HG02981 (cell line): Measurements from ENCODE around the gene LIAS.
"Not testable (repeated sequence)": the region's sequence is repeated elsewhere in the genome, so short reads cannot be mapped to it uniquely, and the experiment has no call there.

ENCODE experiments used
- ATAC-seq: cut with Tn5 transposase; IDR thresholded peaks from one replicate; pipeline ENCODE4 v1.9.1; 2021; ENCODE audit warnings: mild to moderate bottlenecking, moderate library complexity; ENCODE audit not compliant: unreplicated experiment

Gene LIAS

GRCh38 chr4:39452860-39453587 is 5.8 kb upstream of the LIAS start:
- no peak for ATAC-seq

DNA sequence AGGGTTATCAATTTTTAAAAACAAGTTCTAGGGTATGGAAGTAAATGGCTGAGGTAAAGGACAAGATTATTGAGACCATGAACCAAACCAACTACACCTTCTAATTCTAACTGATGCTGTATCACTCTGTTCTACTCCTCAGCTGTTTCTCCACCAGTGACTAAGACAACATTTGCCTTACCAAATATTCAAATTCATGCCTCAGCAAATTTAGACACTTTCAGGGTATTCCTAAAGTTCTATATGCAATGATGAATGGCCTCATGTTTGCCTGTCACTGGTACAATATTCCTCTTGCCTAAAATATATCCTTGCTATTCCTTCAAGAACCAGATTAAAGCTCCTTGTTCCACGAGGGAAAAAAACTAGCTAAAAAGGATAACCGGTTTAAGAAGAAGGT is 5.1 kb upstream of the LIAS start:
- no peak for ATAC-seq

GRCh38 chr4:39455486-39455885 is 3.4 kb upstream of the LIAS start:
- ATAC-seq: no peak

- no peak for ATAC-seq
Observed at GRCh38 chr4:39456946-39457763, 1.7 kb upstream of the LIAS start.

DNA sequence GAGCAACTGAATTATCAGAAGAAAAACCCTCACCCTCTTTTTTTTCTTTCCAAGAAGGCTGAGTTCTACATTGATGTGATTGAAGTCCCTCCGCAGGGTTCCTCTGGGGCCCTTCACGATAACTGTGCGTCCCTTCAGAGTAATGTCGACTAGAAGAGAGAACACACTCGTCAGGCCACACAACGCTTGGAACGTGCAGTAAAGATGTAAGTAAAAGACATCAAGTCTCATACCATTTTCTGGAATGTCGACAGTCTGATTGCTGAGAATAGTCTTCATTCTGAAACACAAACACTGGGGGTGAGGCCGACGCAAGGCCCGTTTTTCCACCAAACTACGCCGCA is 723 bp upstream of the LIAS start:
- ATAC-seq: not testable (repeated sequence)

DNA sequence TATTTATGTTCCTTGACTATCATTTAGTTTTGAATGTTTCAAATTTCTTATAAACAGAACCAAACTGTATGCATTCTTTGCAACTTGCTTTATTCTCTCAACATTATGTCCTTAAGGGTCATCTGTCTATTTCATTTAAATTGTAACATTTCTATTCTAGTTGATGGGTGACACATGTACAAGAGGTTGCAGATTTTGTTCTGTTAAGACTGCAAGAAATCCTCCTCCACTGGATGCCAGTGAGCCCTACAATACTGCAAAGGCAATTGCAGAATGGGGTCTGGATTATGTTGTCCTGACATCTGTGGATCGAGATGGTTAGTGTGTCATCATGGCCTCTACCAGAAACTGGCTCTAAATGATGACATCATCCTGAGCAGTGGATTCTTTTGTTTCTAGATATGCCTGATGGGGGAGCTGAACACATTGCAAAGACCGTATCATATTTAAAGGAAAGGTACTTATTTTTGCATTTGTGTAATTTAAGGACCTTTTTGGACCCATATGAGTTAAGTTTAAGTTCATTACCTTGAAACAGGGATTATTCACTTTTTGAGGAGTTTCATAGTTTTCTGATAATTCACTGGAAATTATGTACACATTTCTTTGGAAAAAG is 6.1 kb downstream of the LIAS start:
- ATAC-seq: no peak

DNA sequence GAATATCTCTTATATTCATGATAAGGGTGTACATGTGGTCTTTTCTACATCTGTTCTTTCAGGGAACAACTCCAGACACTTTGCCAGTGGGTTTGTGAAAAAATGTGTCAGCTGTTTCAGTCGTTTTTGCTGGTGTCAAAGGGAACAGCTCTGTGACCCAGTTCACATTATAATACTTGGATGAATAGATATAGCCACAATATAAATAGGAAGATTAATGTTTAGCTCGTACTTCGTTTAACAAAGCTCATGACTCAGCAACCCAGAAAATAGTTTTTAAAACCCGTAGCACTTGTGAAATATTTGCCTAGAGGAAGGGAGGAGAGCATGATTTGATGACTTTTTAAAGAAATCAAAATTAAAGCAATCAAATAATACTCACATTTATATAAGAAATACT is 7.9 kb downstream of the LIAS start:
- no peak for ATAC-seq

GRCh38 chr4:39467464-39467863 is 8.6 kb downstream of the LIAS start:
- no peak for ATAC-seq

- peak; percentile 84 for ATAC-seq
Observed at GRCh38 chr4:39469429-39470077, 10.7 kb downstream of the LIAS start.

GRCh38 chr4:39470402-39470801 is 11.5 kb downstream of the LIAS start:
- ATAC-seq: no peak

GRCh38 chr4:39472396-39472795 is 13.5 kb downstream of the LIAS start:
- no peak for ATAC-seq

DNA sequence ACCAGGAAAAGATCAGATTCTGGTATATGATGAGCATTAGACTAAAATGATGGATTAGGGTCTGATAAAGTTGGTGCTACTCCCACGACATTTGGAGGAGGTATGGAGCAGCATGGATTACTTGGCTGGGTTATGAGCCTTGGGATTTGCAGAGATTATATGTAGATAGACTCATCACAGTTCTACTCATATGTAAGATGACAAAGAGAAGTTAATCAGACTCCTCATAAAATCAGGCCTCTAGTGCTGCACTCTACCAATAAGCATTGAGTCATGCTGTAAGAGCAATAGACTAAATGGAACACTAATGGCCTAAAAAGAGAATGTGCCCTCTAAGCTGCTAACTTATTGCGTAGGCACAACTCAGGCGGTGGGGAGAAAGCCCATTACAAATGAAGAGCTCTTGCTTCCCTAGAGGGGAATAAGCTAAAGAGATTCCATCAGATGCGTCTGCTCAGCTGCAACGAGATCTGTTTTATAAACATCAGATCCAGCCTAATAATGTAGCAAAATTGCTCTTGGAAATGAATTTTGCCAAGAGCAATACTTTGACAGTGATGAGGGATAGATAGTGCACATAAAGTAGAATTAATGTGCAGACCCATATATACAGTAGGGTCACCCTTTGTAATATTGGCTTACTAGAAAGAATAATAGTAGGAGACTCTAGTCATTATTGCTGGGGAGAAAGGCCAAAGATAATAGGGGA is 17.5 kb downstream of the LIAS start:
- no peak for ATAC-seq

DNA sequence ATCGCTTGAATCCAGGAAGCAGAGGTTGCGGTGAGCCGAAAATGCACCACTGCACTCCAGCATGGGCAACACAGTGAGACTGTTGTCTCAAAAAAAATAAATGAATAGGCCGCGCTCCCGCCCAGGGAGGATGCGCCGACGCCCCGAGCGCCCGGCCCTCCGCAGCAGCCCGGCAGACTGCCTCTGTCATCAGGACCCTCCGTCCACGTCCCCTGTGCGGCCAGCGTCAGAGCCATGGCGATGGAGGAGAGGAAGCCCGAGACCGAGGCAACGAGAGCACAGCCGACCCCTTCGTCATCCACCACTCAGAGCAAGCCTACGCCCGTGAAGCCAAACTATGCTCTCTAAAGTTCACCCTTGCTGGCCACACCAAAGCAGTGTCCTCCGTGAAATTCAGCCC is 21.4 kb downstream of the LIAS start:
- ATAC-seq: no peak

GRCh38 chr4:39480902-39481695 is 22.2 kb downstream of the LIAS start:
- no peak for ATAC-seq

DNA sequence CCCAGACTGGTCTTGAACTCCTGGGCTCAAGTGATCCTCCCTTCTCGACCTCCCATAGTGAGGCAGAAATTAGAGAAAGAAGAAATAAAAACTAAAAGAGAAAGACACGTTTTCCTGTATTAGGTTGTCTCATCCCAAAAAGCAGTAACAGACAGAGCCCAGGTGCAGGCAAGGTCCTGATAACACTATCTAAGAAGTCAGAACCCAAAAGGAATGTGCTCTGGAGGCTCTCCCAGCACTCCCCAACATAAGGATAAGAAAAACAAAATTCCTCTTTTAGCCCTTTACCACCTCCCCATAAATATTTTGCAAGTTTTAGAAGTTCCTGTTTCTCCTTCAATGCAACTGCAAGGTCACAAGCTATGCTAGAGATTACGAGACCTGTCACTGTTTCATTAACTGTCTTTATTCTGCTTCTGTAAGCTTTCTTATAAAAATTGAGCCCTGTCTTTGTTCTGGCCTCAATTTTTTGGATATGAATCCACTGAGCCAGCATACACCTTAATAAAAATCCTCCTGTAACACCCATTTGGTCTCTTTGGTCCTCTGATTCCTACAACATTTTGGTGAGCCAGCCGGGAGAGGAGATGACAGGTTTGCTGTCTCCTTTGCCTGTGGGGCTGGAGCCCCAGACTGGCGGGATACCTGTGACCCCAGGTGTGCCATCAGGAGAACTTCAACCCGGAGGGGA is 25.9 kb downstream of the LIAS start:
- no peak for ATAC-seq

DNA sequence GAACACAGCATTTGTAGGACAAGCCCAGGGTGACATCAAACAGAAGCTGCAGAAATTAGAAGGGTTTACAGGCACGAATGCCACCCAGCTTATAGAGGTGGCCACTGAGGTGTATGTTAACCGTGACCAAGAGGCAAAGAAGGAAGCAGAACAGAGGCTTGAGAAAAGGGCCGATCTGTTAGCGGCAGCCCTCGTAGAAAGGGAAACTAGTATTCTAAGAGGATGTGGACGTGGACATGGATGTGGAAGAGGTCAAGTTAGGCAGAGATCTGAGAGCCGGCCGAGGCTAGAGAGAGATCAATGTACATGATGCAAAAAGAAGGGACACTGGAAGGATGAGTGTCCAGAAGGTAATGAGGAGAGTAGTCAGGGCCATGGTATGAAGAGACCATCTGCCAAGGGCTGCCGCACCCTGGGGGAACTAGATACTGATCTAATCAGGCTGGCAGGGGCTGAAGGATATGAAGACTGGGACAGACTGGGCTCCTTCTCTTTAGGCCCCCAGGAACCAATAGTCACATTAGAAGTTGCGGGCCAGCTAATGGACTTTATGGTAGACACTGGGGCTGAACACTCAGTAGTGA is 27.5 kb downstream of the LIAS start:
- no peak for ATAC-seq

GRCh38 chr4:39490322-39490721 is 31.5 kb downstream of the LIAS start:
- no peak for ATAC-seq

DNA sequence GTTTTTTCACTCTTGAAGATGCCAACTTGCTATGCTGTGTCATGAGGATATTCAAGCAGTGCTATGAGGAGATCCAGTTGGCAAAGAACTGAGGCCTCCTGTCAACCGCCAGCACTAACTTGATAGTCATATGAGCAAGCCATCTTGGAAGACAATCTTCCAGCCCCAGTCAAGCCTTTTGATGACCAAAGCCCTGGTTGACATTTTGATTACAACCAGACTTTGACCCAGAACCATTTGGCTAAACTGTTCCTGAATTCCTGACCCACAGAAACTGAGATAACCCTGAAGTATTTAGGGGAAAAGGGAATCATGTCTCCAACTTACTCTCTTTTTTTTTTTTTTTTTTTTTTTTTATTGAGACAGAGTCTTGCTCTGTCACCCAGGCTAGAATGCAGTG is 35.5 kb downstream of the LIAS start:
- ATAC-seq: no peak
